ENCODE results near the gene CSNK1E.

DNA sequence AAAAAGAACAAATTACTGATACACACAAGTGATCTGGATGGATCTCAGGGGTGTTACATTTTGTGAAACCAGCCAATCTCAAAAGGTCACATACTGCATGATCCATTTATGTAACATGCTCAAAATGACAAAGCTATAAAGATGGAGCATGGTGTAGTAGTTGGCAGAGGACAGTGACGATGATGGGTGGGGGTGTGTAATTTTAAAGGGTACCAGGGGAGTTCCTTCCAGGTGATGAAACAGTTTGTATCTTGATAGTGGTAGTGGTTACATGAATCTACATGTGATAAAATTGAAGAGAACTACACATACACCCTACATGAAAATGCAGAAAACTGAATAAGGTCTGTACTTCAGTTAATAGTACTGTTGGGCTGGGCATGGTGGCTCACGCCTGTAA, 61.5 kb downstream of the CSNK1E start:
- TF ChIP-seq, protein P1, sequence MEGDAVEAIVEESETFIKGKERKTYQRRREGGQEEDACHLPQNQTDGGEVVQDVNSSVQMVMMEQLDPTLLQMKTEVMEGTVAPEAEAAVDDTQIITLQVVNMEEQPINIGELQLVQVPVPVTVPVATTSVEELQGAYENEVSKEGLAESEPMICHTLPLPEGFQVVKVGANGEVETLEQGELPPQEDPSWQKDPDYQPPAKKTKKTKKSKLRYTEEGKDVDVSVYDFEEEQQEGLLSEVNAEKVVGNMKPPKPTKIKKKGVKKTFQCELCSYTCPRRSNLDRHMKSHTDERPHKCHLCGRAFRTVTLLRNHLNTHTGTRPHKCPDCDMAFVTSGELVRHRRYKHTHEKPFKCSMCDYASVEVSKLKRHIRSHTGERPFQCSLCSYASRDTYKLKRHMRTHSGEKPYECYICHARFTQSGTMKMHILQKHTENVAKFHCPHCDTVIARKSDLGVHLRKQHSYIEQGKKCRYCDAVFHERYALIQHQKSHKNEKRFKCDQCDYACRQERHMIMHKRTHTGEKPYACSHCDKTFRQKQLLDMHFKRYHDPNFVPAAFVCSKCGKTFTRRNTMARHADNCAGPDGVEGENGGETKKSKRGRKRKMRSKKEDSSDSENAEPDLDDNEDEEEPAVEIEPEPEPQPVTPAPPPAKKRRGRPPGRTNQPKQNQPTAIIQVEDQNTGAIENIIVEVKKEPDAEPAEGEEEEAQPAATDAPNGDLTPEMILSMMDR (conservative IDR thresholded peaks at IDR 0.05; ENCODE audit: low read length) = no peak
- no peak for TF ChIP-seq EZH2phosphoT487 (IDR thresholded peaks at IDR 0.05; ENCODE audit: borderline replicate concordance)

Data from Loucy (cell line).